Stimulated activated CD8-positive, alpha-beta memory T cell treated with anti-CD3 and anti-CD28 coated beads, Interleukin-12 subunit alpha, Interleukin-12 subunit beta, amount 100 ng/mL, for 24 hours (primary cell): ENCODE results near the gene AGMO.

Experiments used
- DNase-seq: peaks from one replicate; pipeline ENCODE4 v3.0.0-alpha.2; 2020; ENCODE audit errors: extremely low read depth

AGMO gene

DNA sequence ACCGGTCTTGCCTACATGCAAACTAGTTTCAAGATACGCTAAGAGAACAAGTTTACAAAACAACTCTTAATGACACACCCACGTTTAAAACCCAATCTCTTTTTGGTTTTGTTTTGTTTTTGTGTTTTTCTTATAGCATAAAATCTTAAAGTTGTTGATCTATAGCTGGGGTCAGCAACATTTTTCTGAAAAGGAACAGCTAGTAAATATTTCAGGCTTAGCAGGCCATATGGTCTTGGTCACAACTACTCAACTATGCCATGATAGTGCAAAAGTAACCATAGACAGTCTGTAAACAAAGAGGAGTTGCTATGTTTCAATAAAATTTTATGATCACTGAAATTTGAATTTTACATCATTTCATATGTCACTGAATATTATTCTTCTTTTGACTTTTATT lies 327.4 kb downstream of the AGMO start:
- DNase-seq: no peak

DNA sequence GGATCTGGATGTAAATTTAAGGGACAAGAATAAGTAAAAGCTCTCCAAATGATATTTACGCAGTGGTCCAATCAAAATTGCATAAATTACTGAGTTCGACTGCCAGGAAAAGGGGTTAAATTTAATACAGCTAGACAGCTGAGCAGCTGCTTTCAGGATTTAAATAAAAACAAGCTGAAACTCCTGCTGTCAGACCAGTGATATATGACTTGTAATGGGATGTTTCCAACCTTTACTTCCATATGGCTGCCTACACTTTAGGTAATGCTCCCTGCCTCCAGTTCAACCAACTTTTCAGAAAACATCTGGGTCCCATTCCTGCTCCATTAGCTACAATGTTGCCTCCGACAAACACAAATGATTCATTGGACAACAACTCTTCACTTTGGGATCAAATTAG lies 333.0 kb downstream of the AGMO start:
- DNase-seq: no peak

DNA sequence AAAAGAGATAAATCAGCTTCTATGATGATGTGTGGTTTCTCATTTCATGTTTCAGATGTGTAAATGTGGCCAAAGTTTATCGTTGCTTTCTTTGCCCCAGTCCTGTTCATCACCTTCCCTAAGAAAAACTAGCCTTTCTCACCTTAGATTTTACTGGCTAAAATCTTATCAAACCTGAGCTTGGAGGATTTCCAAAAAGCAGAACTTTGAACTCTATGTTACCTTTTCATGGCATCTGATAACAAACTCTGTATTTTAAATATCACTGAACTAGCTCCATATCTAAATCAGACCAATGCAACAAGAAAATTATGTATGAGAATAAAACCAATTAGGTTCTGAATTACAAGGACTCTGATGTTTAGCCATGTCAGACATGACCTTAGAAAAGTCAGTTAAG lies 335.8 kb downstream of the AGMO start:
- DNase-seq: no peak

DNA sequence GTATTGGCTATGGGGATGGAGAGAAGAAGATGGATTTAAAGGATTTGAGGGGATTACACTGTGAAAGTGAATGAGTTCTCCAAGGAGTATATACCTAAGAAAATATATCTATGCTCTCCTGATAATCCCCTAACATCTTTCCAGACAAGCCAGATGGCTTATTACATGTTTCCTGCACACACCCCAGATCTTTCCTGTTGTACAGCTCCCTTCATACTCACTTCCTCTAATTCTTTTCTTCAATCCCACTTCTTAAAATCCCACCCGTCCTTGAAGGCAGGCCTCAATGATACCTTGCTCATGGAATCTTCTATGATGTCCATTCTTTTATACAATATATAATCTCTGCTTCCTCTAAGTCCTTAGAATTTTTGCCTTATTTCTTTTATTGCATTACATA lies 342.1 kb downstream of the AGMO start:
- DNase-seq: no peak

DNA sequence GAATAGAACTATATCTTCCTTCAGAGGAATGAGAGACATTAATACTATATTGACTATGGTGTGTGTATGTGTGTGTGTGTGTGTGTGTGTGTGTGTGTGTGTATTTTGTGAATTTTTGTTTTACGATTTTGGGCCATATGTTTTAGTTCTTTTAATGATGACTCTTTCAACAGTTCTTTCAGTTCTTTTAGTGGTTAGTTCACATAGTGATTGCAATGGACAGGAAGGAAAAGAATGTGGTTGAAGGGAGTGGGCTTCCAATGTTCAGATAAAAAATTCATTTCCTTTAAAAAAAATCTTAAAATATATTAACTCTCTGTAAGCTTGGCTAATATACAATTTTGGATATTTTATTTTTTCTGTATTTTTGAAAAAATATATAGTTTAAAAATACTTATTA lies 343.6 kb downstream of the AGMO start:
- DNase-seq: no peak

DNA sequence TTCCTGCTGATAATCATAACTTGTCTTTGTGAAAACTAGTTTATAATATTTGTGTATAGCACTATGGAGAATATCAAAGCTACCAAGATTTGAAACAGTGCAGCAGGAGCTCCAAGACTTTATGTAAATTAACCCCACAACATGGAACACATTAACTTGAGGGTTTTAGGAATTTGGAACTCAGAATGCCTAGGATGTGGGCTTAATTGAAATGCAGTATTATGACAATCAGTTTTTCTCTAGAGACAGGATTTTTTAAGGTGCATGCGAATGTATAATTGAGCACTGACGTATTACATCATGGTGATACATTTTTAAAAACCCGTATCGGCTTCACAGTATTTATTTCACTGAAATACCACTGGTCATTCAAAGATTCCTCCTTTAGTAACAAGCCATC lies 346.2 kb downstream of the AGMO start:
- DNase-seq: no peak

DNA sequence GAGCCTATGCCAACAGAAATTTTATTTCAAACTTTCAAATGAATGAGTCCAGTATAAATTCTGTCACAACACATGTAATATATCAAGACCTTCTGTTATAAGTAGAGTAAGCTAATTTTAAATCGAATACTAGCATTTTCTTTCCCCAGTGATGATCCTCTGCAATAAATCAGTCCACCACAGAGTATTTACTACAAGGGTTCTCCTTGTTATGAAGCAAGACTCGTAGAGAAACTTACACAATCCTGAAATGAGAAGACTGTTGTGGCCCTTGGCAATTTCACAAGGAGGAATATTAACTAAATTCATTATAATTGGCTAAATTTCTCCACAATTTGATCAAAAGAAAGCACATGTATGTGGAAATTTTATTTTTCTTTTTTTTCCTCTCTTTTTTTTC lies 346.8 kb downstream of the AGMO start:
- no peak for DNase-seq

DNA sequence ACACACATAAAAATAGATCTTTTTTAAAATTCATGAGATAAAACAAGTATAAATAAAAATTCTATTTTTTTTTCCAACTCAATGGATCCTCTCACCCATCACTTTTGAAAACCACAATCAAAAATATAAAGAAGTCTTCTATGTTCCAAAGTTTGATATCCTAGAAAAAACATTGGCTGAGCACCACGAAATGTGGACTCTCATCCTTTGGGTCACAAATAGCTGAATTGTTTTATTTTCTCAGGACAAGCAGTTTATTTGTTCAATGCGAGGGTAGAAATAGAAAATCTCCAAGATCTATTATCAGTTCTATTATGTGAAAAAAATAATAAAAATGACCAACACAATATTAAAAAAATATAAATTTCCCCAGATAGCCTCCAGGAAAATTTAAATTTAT lies 348.7 kb downstream of the AGMO start:
- DNase-seq: no peak

DNA sequence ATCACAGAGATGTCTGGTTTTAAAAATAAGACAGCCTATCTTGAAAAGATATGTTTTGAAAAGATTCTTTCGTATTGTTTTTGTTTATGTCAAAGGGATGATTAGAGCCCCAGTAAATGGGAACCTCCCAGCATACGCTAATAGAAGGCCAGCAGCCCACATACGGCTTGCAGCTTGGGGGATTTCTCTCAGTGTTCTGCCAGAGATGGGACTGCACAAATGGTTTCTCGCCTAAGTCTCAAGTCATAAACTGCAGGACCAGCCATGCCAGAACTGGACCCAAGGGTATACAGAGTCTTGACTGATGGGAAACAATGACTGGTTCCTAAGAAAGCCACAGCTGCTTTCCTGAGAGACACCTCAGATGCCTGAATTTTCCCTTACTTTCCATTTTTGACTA lies 352.4 kb downstream of the AGMO start:
- DNase-seq: no peak

DNA sequence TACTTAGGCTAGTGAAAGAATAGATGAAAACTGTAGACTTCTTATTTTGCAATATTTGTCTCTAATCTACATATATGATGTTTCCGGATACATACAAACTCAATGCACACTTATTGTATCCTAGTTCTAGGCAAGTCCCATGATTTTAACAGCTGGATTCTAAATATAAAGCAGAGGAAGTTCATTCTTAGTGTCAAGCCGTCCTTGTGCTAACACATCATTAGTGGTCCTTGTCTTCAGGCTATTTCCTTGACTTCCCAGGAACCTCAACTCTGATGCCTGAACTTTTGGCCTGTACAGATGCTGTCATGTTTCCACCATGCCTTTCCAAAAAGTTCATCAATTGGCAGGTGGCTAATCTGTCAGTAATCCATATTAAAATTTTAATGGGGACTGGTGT lies 357.4 kb downstream of the AGMO start:
- no peak for DNase-seq

DNA sequence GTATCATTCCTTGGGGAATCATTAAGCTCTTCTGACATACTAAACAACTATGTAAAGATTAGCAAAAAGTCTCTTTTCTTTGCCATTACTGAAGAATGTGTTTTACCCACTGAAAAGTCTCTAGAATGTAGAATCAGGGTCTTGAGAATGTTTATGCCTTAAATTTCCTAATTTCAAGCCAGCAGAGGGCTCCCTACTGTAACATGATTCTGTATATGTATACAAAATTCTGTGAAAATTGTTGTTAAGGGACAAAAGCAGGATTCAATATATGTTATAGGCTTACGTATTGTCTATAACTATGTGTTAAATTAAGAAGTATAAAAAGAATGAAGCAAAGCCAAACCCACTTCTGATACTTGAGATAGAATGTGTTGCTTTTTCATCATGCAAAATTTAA lies 362.3 kb downstream of the AGMO start:
- no peak for DNase-seq

DNA sequence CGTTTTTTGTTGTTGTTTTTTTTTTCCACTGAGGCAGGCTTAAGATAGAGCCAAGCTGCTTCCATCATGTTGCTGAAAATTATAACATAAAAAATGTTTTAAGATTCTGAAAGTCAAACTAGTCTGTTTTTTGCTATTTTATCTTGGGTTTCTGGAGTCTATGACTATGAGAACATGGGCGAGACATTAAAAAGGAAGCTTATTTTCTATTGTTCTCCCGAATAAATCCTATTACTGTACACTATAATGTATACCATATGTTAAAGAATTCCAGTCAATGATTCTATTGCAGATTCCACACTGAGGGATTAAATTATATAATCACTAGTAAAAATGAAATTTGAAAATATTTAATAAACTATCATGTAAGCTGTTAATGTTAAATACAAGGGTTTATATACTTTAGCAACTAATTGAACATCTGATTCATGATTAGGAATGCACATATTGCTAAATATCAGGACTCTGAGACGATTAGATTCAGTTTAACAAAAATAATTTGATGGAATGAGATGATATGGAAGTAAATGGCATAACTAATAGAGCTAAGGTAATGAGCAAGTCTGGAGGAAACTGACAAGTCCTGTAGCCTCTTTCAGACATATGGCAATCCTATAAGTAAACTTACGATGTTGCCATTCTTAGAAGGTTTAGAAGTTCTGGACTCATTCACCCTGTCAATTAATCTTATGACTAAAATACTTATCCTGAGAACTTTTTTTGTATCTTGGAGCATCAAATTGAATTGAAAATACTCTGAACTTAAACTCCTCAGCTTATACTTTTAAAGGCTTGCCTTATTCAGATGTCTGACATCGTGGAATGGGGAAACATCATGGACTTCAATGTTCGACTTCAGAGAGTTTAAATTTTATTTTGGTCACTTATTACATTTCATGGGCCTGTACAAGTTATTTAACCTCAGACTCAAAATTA lies 364.5 kb downstream of the AGMO start:
- no peak for DNase-seq

DNA sequence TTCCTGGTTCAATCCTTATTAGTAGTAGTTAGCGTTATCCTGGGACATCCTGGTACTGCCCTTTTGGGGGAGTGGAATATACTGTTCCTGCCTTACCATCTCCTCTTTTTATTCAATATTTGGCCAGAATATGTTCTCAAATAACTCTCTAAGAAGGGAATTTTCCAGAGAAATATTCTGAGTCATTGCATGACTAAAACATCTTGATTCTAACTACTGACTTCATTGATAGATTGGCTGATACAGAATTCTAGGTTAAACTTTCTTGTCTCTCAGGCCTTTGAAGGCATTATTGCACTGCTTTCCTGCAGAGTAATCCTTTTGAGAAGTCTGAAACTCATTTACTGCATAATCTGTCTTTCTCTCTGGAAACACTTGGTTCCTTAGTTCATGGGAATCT lies 383.8 kb downstream of the AGMO start:
- DNase-seq: no peak

DNA sequence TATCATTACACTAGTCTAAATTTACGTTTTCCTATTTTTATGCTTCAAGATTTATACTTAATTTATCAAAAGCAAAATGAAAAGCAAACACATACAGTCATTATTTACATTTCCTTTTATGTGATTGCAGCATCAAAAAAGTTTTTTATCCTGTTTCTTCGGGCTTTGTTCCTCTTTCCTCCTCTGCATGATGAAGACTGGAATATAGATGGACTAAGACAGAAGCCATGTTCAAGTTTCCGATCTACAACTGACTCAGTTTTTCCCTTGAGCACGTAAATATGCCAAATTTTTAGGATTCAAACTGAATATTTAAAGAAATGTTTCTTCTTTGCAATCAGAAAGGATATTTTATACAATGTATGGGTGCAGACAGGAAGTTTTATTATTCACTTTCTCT lies 385.7 kb downstream of the AGMO start:
- no peak for DNase-seq

DNA sequence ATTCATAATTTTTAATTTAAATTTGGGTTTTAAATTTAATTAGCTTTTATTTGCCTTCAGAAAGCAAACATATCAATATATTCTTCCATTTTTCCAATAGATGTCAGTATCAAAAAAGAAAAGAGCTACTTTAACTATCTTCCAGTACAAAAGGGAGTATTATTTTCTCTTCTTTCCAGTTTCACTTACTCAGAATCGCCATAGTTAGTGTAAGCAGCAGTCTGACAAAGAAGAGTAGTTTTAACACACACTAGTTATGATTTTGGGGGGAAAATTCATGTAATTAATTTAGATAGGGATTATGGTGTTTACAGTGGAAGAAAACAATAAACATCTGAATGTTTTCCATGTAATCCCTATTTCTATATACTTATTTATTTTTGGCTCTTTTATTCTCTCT lies 386.7 kb downstream of the AGMO start:
- DNase-seq: no peak

DNA sequence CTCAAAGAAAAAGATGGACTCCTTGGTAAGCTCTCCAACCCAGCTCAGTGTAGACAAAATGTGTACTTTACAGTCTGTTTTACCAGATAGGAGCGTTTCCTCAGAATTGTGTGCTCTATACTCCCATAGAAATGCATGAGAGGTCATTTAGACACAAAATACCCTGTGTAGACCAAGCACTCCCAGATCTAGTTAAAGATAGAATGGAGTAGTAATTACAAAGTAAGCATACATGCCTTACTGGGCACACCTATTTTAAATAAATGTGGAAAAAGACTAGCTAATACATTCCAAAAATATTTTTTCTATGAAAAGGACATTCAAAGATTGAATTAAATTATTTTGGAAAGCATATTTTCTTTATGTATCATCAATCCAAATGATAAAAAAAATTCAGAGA lies 387.3 kb downstream of the AGMO start:
- DNase-seq: no peak

DNA sequence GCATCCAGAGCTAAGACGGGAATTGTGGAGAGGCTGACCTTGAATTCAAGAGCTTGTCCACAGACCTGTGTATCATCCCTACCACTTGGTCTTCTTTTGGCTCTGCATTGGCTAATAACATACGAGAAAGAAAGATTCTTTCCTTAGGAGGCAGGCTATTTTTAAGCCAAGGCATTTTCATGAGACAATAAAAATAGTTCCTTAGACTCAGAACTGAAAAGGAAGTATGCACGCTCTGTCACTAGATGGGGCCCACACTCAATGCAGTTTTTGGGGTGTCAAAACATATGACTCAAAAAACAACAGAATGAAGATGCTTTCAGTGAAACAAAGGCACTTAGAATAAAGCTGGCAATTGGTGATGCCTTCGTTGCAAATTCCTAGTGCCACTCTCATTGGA lies 393.3 kb downstream of the AGMO start:
- DNase-seq: no peak

DNA sequence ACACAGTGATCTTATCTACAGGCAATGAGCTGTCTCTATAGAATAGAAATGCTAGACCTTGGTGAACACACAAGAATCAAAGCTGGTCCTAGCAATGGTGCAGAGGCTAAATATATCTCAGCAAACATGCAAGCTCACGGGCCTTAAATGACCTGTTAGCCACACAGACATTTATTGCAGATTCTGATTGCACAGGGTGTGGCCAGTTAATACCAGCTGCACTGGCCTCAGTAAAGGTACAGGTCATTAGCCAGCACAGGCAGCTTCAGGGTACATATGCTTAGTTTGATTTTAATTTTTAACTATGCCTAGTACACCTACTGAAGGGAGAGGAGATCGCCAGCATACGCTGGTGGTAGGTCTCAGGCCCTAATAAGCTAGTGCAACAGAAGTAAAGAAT lies 393.9 kb downstream of the AGMO start:
- DNase-seq: no peak

DNA sequence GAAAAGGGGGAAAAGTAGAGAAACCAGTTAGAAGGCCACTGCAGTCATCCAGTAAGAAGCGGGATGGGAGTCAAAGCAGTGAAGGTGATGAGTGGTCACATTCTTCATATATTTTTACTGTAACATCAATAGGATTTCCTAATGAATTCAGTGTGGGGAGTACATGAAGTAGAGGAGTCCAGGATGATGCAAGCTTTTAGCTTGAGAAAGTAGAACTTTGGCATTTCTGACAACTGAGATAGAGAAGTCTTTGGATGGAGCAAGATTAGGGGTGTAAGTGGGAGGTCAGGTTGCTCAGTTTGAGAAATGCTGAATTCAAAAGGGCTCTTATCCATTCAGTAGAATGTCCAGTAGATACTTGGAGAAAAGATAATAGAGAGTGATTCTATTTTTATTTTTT lies 395.2 kb downstream of the AGMO start:
- no peak for DNase-seq

DNA sequence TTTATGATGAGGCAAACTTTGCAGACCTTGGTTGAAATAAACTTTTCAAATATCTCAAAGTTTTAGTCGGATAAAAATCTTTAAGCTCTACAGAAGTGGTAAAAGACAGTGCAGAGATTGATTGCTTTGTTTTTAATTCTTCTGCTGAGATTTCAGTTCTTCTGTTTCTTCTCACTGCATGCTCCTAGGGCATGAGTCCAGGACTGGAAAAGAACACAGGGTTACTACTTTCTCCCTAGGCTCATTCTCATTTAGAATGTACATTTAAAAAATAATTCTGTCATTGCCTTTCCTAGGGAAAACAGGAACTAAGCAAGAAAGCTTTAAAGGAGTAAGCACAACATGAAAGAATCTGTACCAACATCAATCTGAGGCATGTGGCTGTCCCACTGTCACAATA lies 402.6 kb downstream of the AGMO start:
- no peak for DNase-seq

DNA sequence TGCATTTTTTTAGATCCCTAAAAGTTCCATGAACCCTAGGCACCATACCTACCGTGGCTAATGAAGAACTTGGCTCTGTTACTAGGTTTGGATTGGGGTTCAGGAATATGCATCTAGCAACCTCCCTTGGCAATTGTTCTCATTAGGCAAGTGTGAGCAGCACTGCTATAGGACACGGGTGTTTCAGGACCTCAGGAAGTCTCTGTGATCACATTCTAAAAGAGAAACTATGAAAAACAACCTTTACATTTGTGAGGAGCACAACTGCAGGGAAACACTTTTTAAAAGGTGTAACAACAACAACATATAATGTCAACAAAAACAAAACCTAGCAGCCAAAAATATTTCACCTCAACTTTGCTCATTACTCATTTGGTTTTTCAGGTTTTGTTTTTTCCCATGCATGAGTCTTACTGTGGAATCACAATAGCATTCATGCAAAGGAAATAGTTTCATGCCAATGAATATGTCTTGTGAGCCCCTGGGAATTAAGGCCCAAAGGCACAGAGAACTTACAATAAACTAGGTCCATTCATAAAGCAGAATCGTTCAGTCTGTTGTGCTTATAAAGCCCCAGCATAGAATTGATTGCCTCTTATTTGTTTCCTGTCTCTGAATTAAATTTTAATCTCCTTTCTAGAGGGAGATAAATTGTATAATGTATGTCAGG lies 403.5 kb downstream of the AGMO start:
- DNase-seq: no peak
